NCI-H69 (cell line): ENCODE data around the gene HSPBAP1.
"Not testable (repeated sequence)": the region's sequence is repeated elsewhere in the genome, so short reads cannot be mapped to it uniquely, and the experiment has no call there.

Experiments used
- DNase-seq: peaks from one replicate; lab custom pipeline; 2025; lab: John Stamatoyannopoulos, UW

Gene HSPBAP1

DNA sequence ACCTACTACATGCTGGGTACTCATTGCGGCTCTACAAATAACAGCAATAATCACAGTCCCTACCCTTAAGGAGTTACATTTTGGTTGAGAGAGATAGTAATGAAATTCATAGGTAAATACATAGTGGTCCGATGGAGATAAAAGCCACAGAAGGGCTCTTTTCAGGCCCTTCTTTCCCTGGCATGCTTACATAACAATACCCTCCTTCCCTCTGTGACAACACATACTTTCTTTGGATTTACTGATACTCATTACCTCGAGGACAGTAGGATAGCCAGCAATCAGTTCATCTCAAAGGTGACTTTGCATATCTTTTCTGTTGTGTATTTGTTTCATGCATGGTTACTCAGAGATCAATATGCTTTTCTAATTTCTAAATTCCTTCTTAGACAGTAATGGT, 54.5 kb downstream of the HSPBAP1 start:
- DNase-seq = no peak

DNA sequence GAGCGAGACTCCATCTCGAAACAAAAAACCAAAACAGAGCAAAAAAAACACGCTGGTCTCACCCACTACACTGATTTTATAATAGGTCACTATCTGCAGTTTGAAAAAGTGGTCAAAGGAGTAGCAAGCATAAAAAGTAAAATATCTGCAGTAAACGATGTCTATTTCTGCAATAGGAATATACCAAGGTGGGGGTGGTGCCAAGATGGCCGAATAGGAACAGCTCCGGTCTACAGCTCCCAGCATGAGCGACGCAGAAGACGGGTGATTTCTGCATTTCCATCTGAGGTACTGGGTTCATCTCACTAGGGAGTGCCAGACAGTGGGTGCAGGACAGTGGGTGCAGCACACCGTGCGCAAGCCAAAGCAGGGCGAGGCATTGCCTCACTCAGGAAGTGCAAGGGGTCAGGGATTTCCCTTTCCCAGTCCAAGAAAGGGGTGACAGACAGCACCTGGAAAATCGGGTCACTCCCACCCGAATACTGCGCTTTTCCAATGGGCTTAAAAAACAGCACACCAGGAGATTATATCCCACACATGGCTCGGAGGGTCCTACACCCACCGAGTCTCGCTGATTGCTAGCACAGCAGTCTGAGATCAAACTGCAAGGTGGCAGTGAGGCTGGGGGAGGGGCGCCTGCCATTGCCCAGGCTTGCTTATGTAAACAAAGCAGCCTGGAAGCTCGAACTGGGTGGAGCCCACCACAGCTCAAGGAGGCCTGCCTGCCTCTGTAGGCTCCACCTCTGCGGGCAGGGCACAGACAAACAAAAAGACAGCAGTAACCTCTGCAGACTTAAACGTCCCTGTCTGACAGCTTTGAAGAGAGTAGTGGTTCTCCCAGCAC, 60.7 kb downstream of the HSPBAP1 start:
- DNase-seq = not testable (repeated sequence)

DNA sequence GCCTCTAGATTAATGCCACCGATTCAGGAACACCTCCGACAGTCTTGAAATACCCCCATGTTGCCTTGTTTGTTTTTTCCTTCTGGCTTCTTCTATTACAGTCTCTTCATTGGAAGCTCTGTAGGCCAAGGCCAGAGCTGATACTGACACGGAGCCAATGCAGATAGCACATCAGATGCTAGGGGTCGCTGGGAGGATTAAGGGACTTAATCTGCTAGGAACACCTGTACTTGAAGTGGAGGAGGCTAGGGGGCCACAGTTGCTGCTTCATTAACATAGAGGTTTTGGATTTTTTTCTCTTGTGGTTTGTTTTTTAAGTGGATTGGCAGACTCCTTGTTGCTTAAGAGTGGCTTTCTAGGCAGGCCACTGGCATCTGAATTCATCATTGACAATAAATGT, 63.4 kb downstream of the HSPBAP1 start:
- DNase-seq = no peak

- no peak for DNase-seq
These were observed 64.7 kb downstream of the HSPBAP1 start for GRCh38 chr3:122728756-122729514.

DNA sequence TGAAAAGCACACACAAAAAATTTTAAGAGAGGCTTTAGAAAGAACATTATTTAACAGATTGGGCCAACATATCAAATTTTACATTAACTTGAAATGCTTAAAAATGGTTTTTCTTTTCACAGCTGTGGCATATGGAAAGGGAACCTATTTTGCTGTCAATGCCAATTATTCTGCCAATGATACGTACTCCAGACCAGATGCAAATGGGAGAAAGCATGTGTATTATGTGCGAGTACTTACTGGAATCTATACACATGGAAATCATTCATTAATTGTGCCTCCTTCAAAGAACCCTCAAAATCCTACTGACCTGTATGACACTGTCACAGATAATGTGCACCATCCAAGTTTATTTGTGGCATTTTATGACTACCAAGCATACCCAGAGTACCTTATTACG, 65.4 kb downstream of the HSPBAP1 start:
- no peak for DNase-seq

- DNase-seq = no peak
These were observed 65.9 kb downstream of the HSPBAP1 start for GRCh38 chr3:122727766-122728165.

GRCh38 chr3:122727294-122727693, 66.3 kb downstream of the HSPBAP1 start:
- DNase-seq = no peak

- DNase-seq = no peak
These were observed 68.5 kb downstream of the HSPBAP1 start for GRCh38 chr3:122725106-122725505.

DNA sequence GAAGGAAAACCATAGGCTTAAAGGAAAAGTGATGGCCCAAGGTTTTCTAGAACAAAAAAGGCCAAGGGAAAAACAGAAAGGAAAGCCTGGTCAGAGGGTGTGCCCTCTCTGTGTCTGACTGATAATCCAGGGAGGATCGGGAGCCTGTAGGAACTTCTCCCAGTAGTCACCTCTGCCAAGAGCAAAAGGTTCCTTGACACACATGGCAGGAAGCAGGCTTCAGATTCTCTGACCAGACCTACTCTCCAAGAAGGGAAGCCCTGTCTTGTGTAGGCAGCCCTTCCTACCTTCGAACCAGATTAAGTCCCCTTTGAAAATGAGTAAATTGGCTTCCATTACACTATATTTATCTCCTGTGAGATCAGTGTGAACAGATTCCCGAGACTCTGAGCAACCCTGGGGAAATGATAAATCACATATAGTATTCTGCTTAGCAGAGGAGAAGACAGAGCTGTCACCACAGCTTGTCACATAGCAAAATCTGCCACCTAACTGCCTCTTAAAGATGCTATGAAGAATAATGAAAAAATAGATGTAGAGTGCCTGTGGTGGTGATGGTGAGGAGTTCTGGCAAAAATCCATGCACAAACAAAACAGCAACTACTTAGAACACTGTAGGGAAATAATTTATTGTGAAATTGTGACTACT, 74.2 kb downstream of the HSPBAP1 start:
- DNase-seq = no peak

GRCh38 chr3:122716667-122717066, 77.0 kb downstream of the HSPBAP1 start:
- DNase-seq = no peak

DNA sequence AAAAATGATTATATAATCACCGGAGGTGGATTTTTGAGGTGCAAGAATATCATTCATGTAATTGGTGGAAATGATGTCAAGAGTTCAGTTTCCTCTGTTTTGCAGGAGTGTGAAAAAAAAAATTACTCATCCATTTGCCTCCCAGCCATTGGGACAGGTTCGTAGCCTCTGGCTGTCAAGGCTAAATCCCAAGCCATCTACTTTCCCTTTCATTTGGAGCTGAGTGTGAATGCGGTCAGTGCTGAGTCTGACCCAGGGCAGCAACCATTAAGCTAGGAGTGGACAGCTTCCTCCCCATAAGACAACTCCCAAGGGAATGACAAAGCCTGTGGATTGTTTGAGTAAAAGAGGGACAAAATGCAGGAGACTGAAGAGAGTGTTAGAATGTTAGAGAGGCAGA, 79.4 kb downstream of the HSPBAP1 start:
- no peak for DNase-seq

- not testable (repeated sequence) for DNase-seq
These were observed 82.9 kb downstream of the HSPBAP1 start for GRCh38 chr3:122710616-122711251.

GRCh38 chr3:122705379-122705778, 88.3 kb downstream of the HSPBAP1 start:
- DNase-seq = no peak

DNA sequence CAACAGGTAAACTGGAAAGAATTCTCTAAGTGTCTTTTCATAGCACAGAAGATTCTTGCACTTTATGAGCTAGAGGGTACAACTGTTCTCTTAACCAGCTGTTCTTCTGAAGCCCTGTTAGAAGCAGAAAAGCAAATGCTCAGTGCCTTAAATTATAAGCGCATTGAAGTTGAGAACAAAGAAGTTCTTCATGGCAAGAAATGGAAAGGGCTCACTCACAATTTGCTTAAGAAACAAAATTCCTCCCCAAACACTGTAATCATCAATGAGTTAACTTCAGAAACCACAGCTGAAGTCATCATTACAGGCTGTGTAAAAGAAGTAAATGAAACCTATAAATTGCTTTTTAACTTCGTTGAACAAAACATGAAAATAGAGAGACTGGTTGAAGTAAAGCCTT, 93.4 kb downstream of the HSPBAP1 start:
- no peak for DNase-seq

DNA sequence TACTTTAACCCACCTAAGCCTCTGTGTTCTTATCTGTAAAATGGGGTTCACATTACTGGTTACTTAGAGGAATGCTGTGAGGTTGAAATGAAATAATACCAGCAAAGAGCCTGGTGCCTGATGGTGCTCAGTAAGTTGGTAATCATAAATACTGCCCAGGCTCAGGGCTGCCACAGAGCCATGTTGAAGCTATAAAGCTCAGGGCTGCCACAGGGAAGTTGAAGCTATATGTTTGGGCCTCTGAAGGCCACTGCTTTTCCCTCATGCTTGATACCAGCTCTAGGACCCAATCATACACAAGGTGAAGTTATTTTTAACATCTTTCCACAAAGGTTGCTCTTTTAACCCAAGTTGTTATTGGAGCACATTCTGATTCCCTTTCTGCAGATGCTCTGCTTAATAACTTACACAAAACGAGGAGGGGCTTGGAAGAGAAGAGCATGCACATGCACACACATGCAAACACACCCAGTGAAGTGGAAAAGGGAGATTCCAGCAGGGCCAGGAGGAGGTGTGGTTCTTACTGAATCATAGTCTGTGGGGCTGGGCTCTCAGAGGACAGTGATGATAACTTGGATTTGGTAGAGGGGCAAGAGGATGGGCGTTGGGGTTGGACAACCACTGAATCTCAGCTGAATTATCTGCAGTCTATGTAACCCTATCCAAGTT, 95.5 kb downstream of the HSPBAP1 start:
- DNase-seq = no peak

GRCh38 chr3:122695927-122696561, 97.6 kb downstream of the HSPBAP1 start:
- DNase-seq = no peak

DNA sequence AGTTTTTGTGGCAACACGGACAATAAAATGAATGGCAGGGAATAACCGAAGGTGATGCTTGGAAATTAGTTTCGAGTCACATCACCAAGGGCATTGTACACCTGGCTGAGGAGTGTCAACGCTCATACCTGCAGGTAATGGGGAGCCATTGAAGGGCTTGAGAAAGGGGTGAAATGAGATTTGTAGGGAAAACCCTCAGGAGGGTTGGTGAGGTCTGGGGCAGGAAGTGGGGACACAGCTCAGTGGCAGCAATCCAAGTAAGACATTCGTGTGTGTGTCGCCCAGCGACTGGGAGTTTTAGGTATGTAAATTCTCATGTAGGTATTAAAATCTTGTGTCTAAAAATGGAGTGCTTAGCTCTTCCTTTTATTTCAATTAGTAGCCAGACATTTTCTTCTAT, 98.7 kb downstream of the HSPBAP1 start:
- no peak for DNase-seq

DNA sequence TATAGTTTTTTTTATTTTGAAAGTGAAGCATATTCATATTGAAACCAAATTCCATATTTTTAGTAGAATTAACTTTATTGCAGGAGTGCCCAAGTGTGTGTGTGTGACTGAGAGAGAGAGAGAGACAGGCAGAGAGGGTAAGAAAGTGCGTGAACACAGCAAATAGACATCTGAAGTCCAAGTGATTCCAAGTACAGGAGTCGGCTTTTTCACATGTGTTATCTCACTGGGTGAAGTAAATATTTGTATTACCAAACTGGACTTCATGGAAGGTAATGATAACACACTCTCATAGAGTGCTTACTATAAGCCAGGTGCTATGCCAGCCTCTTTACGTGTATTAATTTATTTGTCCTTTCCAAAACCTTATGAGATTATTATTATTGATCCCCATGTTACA, 101.0 kb downstream of the HSPBAP1 start:
- no peak for DNase-seq

GRCh38 chr3:122691195-122691594, 102.4 kb downstream of the HSPBAP1 start:
- DNase-seq = peak; percentile 70

GRCh38 chr3:122690096-122690495, 103.5 kb downstream of the HSPBAP1 start:
- DNase-seq = no peak
